ENCODE measurements around the gene CAMK1.

Gene CAMK1

GRCh38 chr3:9769426-9770275 lies at the start of gene CAMK1:
Gene CAMK1 (minus strand): TSS chr3:9769947. CDS start chr3:9767749, 2,198 bp downstream.
- DNase-seq: peak; percentile 53

DNA sequence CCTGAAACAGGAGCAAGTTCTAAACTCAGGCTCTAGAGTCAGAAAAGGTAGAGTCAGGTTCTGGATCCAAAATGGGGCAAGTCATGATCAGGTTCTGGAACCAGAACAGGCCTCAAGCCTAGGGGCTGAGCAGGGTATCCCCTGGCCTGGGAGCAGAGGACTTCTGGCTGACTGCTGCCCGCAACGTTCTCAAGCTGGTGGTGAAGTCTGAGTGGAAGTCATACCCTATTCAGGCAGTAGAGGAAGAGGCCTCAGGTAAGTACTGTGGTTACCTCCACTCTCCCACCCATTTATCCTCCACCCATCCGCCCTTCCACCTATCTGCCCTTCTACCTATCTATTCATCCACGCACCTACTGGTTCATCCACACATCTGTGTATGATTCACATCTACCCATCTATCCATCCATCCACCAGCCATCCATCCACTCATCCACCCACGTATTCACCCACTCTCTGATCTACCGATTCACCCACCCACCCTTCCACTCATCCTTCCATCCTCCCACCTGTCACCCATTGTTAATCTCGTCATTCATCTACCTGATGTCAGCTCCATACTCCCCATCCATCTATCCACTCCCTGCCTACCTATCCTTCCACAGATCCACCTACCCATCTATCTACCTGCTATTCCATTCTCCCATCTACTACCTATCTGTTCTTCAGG lies 49.1 kb upstream of the CAMK1 start:
- DNase-seq: no peak

DNA sequence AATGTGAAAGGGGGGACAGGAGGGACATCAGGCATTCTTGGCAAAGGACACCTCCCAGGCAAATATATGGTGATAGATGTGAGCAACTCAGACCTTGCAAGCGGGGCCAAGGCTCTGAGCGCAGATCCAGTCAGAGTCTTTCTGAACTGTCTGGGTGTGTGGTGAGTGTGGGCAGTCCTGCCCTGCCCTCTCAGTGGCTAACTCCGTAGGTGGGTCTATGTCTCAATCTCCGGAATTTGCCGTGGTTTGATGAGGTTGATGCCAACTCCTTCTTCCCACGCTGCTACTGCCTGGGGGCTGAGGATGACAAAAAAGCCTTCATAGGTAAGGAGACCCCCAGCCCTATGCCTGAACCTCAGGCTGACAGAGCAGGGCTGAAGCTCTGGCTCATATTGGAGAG lies 47.7 kb upstream of the CAMK1 start:
- DNase-seq: no peak

GRCh38 chr3:9815986-9816385 lies 46.2 kb upstream of the CAMK1 start:
- no peak for DNase-seq

GRCh38 chr3:9812870-9813483 lies 43.2 kb upstream of the CAMK1 start:
- DNase-seq: no peak

- DNase-seq: no peak
These were observed 41.1 kb upstream of the CAMK1 start for GRCh38 chr3:9810846-9811245.

DNA sequence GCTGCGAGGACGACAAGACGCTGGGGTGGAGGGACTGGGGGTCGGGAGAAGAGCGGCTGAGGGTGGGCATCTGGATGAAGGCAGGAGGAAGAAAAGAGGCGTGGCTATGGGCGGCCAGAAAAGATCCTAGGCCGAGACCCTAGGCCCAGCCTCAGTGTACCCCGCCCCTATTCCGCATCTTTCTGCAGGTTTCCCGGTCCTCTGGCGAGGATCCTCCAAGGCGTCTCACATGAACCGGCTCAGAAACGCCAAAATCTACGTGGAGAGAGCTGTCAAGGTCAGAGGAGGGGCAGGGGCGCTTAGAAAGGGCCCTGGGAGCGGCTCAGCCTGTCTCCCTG lies 40.7 kb upstream of the CAMK1 start:
- no peak for DNase-seq

DNA sequence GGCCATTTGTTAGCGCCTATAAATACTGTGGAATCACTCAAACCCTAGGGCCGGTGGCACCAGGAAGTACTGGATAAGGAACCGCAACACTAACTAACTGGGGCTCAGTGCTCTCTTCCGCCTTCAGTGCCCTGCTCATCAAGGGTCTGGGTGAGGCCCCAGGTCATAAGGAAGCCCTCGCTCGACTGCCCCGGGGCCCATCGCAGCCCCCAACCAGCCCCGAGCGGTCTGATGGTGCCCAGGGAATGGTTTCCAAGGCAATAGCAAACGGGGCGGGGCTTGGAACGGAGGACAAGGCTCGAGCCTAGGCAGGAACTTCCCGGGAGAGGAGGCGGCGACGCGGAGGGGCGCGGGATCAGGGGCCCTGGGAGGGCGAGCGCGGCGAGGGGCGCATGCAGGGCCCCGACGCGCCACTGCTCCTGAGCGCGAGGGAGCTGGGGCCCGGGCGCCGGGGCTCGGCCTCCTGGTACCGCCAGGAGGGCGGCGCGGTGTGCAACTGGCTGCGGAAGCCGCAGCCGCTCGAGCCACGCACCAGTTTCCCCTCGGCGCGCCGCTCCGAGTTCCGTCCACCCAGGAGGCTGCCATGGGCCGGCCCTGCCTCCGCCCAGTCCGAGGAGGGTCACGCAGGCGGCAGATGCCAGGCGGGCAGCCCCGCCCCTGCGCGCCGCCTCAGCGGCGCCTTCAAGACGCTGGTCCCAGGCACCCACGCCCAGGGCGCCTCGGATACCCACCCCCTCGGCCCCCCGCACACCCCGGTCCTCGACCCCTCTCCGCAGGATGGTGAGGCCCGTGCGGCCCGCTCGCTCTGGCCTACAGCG lies 40.1 kb upstream of the CAMK1 start, which contains the start of gene TTLL3:
TSS of gene TTLL3 (plus strand) at position 648 of the 818 bp plus-strand sequence. CDS start 400 bp downstream, outside the sequence.
- peak; percentile 53 for DNase-seq

- no peak for DNase-seq
These were observed 39.5 kb upstream of the CAMK1 start for GRCh38 chr3:9809239-9809614.

GRCh38 chr3:9808345-9809037 lies 38.7 kb upstream of the CAMK1 start:
- peak; percentile 51 for DNase-seq

DNA sequence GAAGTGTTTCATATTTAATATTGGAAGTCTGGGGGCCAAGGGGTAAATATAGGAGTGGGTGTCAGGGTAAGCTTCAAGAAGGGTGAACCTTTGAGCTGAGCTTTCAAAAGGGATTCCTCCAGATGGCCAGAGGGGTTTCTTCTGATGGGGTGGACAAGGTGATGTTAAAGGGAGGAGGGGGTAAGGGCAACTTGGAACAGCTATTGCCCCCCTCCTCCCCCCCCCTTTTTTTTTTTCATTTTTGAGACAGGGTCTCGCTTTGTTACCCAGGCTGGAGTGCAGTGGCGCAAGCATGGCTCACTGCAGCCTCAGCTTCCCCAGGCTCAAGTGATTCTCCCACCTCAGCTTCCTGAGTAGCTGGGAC lies 38.2 kb upstream of the CAMK1 start:
- DNase-seq: no peak

DNA sequence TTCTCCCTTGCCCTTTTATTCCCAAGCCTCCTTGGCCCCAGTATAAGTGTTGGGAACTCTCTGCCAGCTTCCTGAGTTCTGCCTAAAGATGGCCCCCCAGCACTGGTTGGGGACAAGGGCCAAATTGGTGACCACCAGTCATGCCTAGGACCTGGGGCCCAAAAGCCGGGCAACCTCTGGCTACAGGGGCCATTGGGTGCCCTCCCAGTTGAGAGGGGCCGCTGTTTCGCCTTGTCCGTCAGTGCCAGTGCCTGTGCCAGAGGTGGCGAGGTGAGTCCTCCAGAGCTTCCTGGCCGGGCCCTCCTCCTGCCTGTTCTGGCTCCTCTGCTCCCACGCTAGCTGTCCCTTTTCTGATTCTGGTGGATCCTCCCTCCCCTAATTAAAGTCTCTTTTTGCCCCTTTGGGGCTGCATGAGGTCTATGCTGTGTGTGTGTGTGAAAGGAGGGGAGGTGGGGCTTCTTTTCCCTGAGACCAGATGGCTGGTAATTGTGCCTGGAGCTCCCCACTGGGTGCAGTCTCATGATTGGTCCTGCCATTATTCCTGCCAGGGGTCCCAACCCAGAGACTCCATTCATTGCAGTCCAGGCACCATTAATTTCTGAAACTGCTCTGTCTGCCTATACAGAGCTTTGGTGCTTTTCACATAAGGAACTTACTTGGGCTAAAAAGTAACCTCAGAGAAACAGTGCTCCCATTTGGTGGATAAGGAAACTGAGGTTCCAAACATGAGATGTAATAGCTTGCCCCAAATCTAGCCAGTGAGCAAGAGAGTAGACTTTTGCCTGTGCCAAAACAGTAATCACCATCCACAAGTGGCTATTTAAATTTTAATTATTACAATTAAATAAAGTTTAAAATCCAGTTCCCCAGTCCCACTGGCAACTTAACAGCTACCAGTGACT lies 37.2 kb upstream of the CAMK1 start:
- DNase-seq: no peak

DNA sequence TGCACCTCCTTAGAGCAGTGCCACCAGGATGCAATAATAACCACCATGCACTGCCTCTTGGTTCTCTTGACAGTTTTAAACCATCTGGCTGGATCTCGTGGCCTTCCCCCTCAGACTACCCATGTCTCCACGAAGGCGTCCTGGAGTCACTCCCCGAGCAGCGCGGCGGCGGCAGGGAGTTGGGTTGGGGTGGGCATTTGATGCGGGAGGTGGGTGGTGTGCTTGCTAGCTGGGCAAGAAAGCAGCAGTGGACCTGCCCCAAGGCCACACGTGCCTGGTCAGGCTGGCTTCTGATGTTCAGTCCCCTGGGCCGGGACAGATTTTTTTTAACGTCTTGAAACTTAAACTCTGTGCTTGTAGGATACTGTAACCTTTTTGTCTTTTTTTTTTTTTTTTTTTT lies 36.4 kb upstream of the CAMK1 start:
- no peak for DNase-seq

DNA sequence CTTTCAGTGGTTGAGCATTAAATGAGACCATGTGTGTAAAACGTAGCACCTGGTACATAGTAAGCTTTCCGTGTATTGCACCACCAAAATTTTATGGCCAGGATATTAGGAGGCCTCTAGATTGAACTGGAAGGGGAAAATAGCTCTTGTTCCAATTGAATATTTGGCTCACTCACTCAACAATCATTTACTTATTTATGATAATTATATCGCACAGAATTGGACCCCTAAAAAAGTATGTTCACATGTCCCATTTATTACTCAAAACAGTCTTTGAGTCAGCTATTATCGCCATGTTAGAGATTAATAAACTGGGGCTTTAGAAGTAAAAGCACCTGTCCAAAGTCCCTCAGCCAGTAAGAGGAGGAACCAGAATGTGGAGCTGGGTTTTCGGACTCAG lies 35.2 kb upstream of the CAMK1 start:
- DNase-seq: no peak

DNA sequence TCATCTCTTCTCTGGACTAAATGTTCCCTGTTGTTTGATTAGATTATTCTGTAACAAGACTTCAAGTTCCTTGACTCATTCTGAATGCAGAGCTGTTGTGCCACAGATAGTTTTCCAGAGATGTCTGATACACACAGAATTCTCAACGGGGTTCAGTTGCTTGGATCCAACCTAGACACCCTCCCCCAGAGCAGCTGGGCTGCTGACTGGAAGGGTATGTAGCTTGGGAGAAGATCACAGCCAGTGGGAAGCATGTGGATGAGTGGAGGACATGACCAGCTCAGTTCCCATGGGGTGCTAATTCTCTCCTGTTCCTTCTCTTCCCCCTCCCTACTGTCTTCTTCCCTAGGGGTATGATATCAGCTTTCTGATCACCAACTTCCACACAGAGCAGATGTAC lies 33.7 kb upstream of the CAMK1 start:
- no peak for DNase-seq

- no peak for DNase-seq
These were observed 30.8 kb upstream of the CAMK1 start for GRCh38 chr3:9800529-9800928.

GRCh38 chr3:9797196-9797945 lies 27.6 kb upstream of the CAMK1 start:
- no peak for DNase-seq

GRCh38 chr3:9795207-9795606 lies 25.5 kb upstream of the CAMK1 start:
- peak; percentile 36 for DNase-seq

- DNase-seq: no peak
These were observed 24.7 kb upstream of the CAMK1 start for GRCh38 chr3:9794400-9794799.

DNA sequence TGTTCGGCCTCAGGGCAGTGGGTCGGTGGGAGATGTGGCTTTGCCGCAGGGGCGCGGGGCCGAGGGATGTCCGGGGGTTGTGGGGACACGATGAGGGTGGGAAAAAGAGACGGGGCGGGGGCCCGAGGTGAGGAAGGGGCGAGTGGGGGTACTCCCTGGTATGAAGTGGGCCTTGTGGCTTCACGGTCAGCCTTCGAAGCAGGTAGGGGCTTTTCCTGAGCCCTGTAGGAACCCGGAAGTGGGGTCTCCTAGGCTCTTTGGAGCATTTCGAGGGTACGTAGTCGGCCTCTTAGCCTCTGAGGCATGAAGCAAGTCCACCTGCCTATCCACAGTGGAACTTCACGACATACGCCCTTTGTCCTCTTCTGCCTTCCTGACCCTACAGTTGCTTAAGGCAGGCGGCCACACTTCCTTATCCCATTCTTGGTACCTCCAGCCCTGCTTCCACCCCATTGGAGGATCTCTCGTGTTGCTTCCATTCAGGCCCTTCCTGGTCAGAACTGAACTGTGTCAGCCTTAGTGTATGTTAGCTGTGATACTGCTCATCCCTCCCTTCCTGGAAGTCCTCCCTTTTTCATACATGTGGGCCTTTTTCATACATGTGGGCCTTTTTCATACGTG lies 23.5 kb upstream of the CAMK1 start:
- peak; percentile 32 for DNase-seq
